Fibroblast of skin of right quadriceps (primary cell): ENCODE data around the gene TMEM131L.
A peak's percentile ranks its signal among the peaks of the same experiment; 100 is the strongest.
"Not testable (repeated sequence)": the region's sequence is repeated elsewhere in the genome, so short reads cannot be mapped to it uniquely, and the experiment has no call there.

ENCODE experiments used
- DNase-seq: peaks from one replicate; pipeline ENCODE4 v3.0.0-alpha.2; 2013

TMEM131L gene

DNA sequence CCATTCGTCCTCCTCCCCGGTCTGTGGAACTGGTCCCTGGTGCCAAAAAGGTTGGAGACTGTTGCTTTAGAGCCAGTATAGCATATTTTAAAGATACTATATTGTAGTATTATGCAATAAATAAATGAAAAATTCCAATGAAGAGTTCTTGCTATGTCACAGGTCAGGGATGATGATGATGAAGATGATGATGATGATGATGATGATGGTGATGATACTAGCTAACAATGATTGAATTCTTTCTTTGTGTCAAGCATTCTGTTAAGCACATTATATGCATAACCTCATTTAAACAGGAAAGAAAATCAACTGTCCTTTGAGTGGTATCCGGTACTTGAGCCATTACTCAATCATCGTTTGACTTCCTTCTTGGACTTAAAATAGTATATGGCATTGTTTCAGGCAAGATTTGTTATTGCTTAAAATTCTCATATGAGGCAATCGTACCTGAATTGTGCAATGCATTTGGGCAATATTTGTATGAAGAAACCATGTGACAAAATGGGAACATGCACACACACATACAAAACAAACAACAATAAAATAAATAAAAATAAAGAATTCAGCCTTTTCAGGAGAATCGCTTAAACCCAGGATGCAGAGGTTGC, 195.2 kb downstream of the TMEM131L start:
- DNase-seq: no peak

DNA sequence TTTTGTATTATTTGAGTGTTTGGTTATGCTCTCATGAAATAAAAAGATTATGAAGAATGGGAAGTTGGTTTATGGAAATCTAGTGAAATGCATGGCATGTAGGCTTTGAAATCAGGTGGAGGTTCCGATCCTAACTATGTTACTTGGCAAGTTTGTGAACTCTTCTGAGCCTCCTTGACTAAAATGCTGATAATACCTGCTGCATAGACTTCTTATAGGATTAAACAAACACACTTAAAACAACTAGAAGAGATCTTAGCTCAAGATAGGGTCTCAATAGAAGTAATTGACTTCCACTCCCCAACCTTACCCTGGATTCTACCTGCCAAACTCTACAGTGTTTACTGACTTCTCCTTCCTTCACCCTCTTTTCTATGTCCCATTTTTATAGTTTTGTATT, 195.7 kb downstream of the TMEM131L start:
- DNase-seq: no peak

DNA sequence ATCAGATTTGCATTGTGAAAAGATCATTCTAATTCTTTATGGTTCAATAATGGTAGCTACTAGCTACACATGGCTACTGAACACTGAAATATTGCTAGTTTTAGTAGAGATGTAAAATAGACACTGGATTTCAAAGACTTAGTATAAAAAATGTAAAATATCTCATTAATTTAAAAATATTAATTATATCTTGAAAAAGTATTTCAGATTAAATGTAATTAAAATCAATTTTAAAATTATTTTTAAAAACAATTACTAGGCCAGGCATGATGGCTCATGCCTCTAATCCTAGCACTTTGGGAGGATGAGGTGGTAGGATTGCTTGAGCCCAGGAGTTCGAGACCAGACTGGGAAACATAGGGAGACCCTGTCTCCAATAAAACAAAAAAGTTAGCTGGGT, 197.5 kb downstream of the TMEM131L start:
- no peak for DNase-seq

DNA sequence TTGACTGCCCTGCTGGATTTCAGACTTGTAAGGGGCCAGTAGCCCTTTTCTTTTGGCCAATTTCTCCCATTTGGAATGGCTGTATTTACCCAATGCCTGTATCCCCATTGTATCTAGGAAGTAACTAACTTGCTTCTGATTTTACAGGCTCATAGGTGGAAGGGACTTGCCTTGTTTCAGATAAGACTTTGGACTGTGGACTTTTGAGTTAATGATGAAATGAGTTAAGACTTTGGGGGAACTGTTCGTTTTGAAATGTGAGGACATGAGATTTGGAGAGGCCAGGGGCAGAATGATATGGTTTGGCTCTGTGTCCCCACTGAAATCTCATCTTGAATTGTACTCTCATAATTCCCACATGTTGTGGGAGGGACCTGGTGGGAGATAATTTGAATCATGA, 200.3 kb downstream of the TMEM131L start:
- DNase-seq: not testable (repeated sequence)

DNA sequence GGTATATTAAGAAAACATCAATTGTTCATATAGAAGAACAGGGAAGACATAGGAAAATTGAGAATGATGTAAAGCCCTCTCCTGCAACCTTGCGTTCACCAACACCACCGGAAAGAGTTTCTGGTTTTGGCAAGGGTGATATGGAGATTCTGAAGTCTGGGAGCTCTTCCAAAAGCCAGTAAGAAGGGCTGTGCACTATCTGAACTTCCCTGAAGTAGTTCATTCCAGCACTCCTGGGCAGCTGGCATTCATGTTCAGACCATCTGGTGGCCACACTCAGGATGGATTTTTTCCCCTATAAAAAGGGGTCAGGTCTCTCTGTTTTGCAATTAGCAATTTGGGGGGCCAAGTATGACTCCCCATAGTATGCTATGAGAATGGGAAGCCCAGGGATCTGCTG, 202.5 kb downstream of the TMEM131L start:
- no peak for DNase-seq

DNA sequence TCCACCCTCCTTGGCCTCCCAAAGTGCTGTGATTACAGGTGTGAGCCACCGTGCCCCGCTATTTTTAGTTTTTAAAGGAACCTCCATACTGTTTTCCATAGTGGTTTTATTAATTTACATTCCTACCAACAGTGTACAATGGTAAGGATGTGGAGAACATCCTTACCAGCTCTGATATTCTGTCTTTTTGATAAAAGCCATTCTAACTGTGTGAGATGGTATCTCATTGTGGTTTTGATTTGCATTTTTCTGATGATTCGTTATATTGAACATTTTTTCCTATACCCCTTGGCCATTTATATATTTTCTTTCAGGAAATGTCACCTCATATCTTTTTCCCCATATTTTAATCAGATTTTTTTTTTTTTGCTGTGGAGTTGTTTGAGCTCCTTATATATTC, 203.7 kb downstream of the TMEM131L start:
- DNase-seq: no peak

DNA sequence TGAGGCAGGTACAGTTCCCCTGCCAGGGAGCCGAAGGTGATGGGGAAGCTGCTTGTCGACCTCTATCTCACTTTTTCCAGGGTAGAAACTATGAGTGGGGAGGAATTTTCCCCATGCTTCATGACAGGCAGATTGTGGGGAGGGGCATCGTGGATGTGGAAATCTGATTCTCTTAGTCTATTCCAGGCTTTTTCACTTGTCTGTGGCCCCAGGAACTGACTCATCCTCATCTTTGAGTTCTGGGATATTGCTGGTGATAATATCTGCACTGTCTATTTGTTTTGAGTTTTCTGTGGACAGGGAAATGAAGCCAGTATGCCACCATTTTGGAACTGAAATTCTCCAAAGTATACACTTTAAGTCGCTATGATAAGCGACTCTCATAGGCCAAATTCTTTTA, 210.3 kb downstream of the TMEM131L start:
- DNase-seq: peak; percentile 22

DNA sequence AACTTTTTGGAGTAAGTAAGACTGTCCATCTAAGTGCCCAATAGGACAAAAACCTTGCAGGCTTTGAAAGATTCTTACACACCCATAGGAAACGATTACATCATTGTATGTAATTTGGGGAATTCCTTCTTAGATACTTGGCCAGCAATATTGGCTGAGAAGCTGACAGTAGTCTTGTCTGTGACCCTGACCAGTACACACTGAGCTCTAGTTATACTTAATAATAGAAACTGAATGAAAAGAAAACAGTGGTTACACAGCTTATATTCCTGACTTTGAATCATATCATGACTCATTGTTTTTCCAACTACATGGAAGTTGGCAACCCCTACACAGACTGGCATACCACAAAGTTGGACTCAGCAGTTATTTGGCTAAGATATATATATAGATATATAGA, 210.8 kb downstream of the TMEM131L start:
- peak; percentile 71 for DNase-seq

DNA sequence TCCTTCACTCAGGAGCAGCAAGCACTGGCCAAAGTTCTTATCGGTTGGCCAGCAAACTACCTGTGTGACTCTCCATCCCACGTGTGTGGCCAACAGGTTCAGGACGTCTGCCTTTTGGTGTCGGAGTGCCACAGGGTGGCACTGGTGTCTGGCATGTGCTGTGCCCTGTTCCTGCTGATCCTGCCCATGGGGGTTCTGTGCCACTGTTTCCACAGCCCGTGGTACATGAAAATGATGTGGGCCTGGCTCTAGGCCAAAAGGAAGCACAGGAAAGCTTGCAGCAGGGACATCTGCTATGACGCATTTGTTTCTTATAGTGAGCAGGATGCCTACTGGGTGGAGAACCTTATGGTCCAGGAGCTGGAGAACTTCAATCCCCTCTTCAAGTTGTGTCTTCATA, 213.3 kb downstream of the TMEM131L start:
- DNase-seq: no peak

DNA sequence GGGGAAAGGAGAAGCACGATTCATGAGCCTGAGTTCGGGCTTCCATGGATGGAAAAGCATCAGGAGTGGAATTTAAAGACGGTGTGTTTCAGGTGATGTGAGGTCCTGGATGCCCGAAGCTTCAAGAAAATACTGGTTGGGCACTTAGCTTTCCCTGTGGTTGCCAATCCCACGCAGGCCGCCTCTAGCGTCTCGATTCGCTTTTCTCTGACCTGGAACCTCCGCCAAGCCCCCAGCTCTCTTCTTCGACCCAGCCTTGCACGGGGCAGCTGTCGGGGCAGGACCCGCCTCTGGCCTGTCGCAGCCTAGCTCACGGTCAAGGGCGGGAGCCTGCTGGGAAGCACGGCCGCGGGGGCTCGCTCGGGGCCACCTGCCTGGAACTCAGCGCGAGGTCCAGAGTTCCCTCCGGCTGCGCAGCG, 217.6 kb downstream of the TMEM131L start:
- no peak for DNase-seq

DNA sequence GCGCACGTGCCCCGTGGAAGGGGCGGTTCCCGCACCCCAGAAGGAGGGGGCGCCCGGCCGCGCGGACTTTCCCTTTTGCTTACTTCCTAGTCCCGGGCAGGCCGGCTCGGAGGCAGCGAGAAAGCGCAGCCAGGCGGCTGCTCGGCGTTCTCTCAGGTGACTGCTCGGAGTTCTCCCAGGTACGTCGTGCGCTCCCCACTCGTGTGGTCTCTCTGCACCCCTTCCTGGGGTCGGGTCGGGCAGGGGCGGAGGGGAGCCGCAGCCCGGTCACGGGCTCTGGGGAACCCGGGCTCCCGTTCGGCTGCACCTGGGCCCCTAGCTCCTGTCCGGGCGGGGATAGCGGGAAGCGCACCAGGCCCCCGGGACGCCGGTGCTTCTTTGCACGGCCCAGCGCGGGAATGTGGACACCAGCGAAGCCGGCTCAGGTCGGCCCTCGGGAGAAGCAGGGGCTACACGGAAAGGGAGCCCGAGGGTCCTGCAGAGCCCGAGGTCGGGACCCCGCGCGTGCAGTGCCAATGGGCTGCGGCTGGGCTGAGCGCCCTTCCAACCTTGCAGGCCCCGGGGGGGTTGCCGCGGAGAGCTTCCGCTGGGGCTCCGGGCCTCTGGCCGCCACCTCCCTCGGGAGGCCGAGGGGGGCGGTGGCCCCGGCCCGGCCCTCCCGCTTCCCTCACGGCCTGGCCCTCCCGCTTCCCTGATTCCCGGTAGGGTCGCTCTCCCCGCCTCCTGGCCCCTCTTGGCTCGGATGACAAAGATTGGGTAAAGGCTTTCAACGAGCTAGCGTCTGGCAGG, 218.2 kb downstream of the TMEM131L start, which contains the start of gene TLR2:
Gene TLR2 (plus strand): TSS at position 99 of the 789 bp plus-strand sequence. CDS start 18,628 bp downstream, outside the sequence.
- peak; percentile 9 for DNase-seq

DNA sequence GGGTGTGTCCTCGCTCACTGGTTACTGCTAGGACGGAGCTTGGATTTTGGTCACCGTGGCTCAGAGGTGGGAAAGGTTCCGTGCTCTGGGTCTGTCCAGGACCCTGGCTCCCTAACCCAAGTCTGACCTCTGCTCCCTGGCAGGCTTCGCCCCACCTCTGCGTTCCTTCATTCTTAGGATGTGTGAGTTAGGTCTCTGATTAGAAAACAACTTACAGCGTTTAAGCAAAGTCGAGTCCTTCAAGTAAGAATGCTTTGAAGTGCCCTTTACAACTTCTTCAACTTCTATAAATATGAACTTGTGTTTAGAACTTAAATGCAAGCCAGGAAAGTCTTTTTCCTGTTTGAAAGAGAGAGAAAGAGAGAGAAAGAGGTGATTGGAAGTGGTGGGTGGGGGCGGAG, 218.8 kb downstream of the TMEM131L start:
- no peak for DNase-seq
